Sigmoid colon (tissue), 7 donors: ENCODE results near the gene STAT2. TPM values are rescaled to one million over a fixed set of nuclear protein-coding genes. Genes with fewer than 3 reads are reported as not detected.
"Not testable (repeated sequence)": the region's sequence is repeated elsewhere in the genome, so short reads cannot be mapped to it uniquely, and the experiment has no call there.

Experiments used
- DNase-seq: peaks from one replicate; pipeline ENCODE4 v3.0.0-alpha.2; 2019
- H3K27ac ChIP-seq, 4 donors: fragments of 200-600 bp; sonication (generic); one replicate each; pipeline ENCODE4 v1.5.1; 2016 to 2019; ENCODE audit warnings: mild to moderate bottlenecking in 1 of 4
- H3K27me3 ChIP-seq, 3 donors: fragments of 200-600 bp; sonication (generic); one replicate each; pipeline ENCODE4 v1.5.1; 2019; ENCODE audit warnings: mild to moderate bottlenecking in 1 of 3
- H3K36me3 ChIP-seq, 4 donors: fragments of 200-600 bp; sonication (generic); one replicate each; pipeline ENCODE4 v1.5.1; 2016 to 2019
- H3K4me1 ChIP-seq, 4 donors: fragments of 200-600 bp; sonication (generic); one replicate each; pipeline ENCODE4 v1.5.1; 2017 to 2019
- H3K4me3 ChIP-seq, 4 donors: fragments of 200-600 bp; sonication (generic); one replicate each; pipeline ENCODE4 v1.5.1; 2017 to 2019; ENCODE audit warnings: mild to moderate bottlenecking in 2 of 4, moderate library complexity in 1 of 4
- H3K9me3 ChIP-seq, 4 donors: fragments of 200-600 bp in 3 of 4; sonication (generic) in 3 of 4; one replicate each; pipeline versions ENCODE4 v1.5.1 to v1.6.1; 2013 to 2019
- CTCF ChIP-seq, 4 experiments: fragments of 450-650 bp in 3 of 4; fragments of 200-600 bp in 1 of 4; IDR thresholded peaks; one replicate each; pipeline ENCODE4 v1.5.1; 2016 to 2019; ENCODE audit warnings: antibody characterized with exemption in 4 of 4, mild to moderate bottlenecking in 3 of 4, moderate library complexity in 2 of 4
- EP300 ChIP-seq, 4 donors: sonication (generic); formaldehyde crosslinking; IDR thresholded peaks; one replicate each; pipeline ENCODE4 v1.6.1; 2017; ENCODE audit warnings: antibody characterized with exemption in 4 of 4
- POLR2A ChIP-seq, 2 donors: fragments of 450-650 bp; IDR thresholded peaks; one replicate each; pipeline ENCODE4 v1.6.1; 2016; ENCODE audit warnings: antibody characterized with exemption in 2 of 2, mild to moderate bottlenecking in 2 of 2, moderate library complexity in 2 of 2
- POLR2AphosphoS5 ChIP-seq, 4 donors: sonication (generic); formaldehyde crosslinking; IDR thresholded peaks; one replicate each; pipeline ENCODE4 v1.6.1; 2017; ENCODE audit warnings: antibody characterized with exemption in 4 of 4
- WGBS, 2 donors: extraction: QIAGEN DNeasy Blood & Tissue Kit; methylation state at CpG; one replicate each; pipeline ENCODE4 v1.1.7; 2013; 5-methylcytosine and 5-hydroxymethylcytosine counted together
- intact Hi-C: fragments of 100-400 bp; cut with DNase I; formaldehyde crosslinking; loops from one replicate; pipeline ENCODE4 v1.15.1; 2023
- polyA plus RNA-seq, 3 donors: library from polyadenylated mRNA; stranded (reverse); fragments of 200-250 nt; gene quantifications; one replicate each; pipeline ENCODE4 v1.2.3, GENCODE V29; 2013
- total RNA-seq, 4 donors: library from RNA; depleted of rRNA; stranded (reverse); fragments of >200 nt; gene quantifications; one replicate each; pipeline ENCODE4 v1.1.0, GENCODE V29; 2016
- donor health status: healthy with polysubstance abuse.
- donor health status: Bipolar disorder and iron deficiency.
- donor health status: healthy.

STAT2 gene
- 100 to 1,000 TPM in 2 of 4 donors, 10 to 100 TPM in 2; 73.6 to 160 (median 94.6) TPM for total RNA-seq
- 10 to 100 TPM; 15.0 to 71.7 (median 18.6) TPM for polyA plus RNA-seq

GRCh38 chr12:56359851-56360767, at the start of gene STAT2:
Gene STAT2, minus strand, starts transcription at chr12:56360107. Its CDS starts 3,536 bp downstream, at chr12:56356571.
- intact Hi-C loops = loop anchor here (1.0 to 2.0 kb wide), 2 partner anchors 89 to 105 kb away; partner anchors contain the start of gene TIMELESS
- Histone ChIP-seq H3K4me3 (peak within 1 kb of the TSS; percentile 64 to 91 (median 78)), H3K27me3 (no peaks in the 10 kb centered on the region), H3K4me1 (peaks cover 0 to 23% (median 18%) of the 10 kb centered on the region in 4 donors), H3K9me3 (no peaks in the 10 kb centered on the region), H3K27ac (peak within 1 kb of the TSS; percentile 88 to 92 (median 90)), H3K36me3 (peaks cover 6 to 16% (median 10%) of the 10 kb centered on the region in 4 donors)
- 0% methylated on average over 54 of the region's 54 CpGs for WGBS, 2 donors
- TF ChIP-seq CTCF (IDR thresholded peaks at IDR 0.05) (peak in 1 of 4 experiments; percentile 13), EP300 (IDR thresholded peaks at IDR 0.05) (peak in 2 of 4 donors; percentile 23 to 57), POLR2AphosphoS5 (IDR thresholded peaks at IDR 0.05) (peak; percentile 40 to 83 (median 76)), POLR2A (IDR thresholded peaks at IDR 0.05) (peak; percentile 61 to 82)
- peak; percentile 99 for DNase-seq

- H3K9me3 ChIP-seq = no peaks in the 10 kb centered on the region
- DNase-seq = no peak
- intact Hi-C loops = no loop called here
- H3K4me1 ChIP-seq = no peaks in the 10 kb centered on the region
- H3K27ac ChIP-seq = no peak overlapping the region
- 82 to 86% methylated on average over 5 of the region's 5 CpGs for WGBS, 2 donors
- H3K27me3 ChIP-seq = no peaks in the 10 kb centered on the region
- no peak for TF ChIP-seq EP300 (IDR thresholded peaks at IDR 0.05)
- TF ChIP-seq CTCF (IDR thresholded peaks at IDR 0.05) = no peak
- TF ChIP-seq POLR2A (IDR thresholded peaks at IDR 0.05) = no peak
- TF ChIP-seq POLR2AphosphoS5 (IDR thresholded peaks at IDR 0.05) = no peak
- no peak overlapping the region for H3K4me3 ChIP-seq
- no peaks in the 10 kb centered on the region for H3K36me3 ChIP-seq
Measured at GRCh38 chr12:56408799-56409417, 49.0 kb upstream of the STAT2 start.

- H3K4me1 ChIP-seq, H3K27ac ChIP-seq, H3K27me3 ChIP-seq, DNase-seq, H3K9me3 ChIP-seq, intact Hi-C loops, H3K4me3 ChIP-seq, H3K36me3 ChIP-seq: not testable (repeated sequence)
- 58 to 95% methylated on average over 3 of the region's 3 CpGs for WGBS, 2 donors
Measured at GRCh38 chr12:56404227-56404626, 44.3 kb upstream of the STAT2 start.

- DNase-seq, H3K27me3 ChIP-seq, H3K9me3 ChIP-seq, H3K4me3 ChIP-seq, H3K27ac ChIP-seq, intact Hi-C loops, H3K36me3 ChIP-seq, H3K4me1 ChIP-seq: not testable (repeated sequence)
Measured at GRCh38 chr12:56401612-56402011, 41.7 kb upstream of the STAT2 start.

GRCh38 chr12:56401125-56401524, 41.2 kb upstream of the STAT2 start:
- H3K4me3 ChIP-seq, H3K36me3 ChIP-seq, H3K27ac ChIP-seq, H3K9me3 ChIP-seq, H3K27me3 ChIP-seq, H3K4me1 ChIP-seq, intact Hi-C loops, DNase-seq: not testable (repeated sequence)
- 88 to 97% methylated on average over 1 of the region's 3 CpGs for WGBS, 2 donors

- intact Hi-C loops, H3K4me3 ChIP-seq, H3K27me3 ChIP-seq, H3K4me1 ChIP-seq, H3K9me3 ChIP-seq, H3K27ac ChIP-seq, DNase-seq, H3K36me3 ChIP-seq: not testable (repeated sequence)
- WGBS, 2 donors = 94 to 95% methylated on average over 3 of the region's 3 CpGs
Measured at GRCh38 chr12:56399466-56399865, 39.6 kb upstream of the STAT2 start.
